NB4 (cell line): ENCODE measurements around the gene MCTP1.

ENCODE experiments used
- MYC ChIP-seq: IDR thresholded peaks from 2 replicates; pipeline ENCODE4 v1.6.1; 2011; ENCODE audit warnings: low read depth, low read length
- POLR2A ChIP-seq: IDR thresholded peaks from 2 replicates; pipeline ENCODE4 v1.6.1; 2011; ENCODE audit warnings: mild to moderate bottlenecking; ENCODE audit not compliant: insufficient read length; ENCODE audit errors: extremely low read depth
- TF ChIP-seq, protein P1 (sequence below): IDR thresholded peaks from one replicate; pipeline ENCODE4 v1.5.1; 2012; ENCODE audit warnings: low read depth, low read length
- TF ChIP-seq, protein P2 (sequence below): IDR thresholded peaks from 2 replicates; pipeline ENCODE4 v1.6.1; 2011; ENCODE audit warnings: low read depth, low read length

DNA sequence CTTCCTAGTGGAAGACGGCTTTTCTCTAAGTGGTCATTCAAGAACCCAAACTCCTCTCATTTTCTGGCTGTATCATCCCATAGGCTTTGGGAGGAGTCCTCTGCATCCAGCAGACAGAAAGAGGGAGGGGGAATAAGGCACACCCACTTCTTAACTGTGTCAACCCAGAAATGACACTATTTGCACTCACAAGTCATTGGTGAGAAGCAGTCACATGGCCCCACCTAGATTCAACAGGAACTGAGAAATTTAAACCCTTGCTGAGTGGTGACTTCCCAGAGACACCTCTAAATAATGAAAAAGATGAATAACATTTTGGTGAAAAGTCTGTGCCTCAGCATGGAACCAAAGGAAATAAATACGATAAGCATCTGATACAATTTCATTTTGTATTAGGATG is 120.0 kb downstream of the MCTP1 start:
- TF ChIP-seq POLR2A (no peak), MYC (no peak)
- TF ChIP-seq, protein P1, sequence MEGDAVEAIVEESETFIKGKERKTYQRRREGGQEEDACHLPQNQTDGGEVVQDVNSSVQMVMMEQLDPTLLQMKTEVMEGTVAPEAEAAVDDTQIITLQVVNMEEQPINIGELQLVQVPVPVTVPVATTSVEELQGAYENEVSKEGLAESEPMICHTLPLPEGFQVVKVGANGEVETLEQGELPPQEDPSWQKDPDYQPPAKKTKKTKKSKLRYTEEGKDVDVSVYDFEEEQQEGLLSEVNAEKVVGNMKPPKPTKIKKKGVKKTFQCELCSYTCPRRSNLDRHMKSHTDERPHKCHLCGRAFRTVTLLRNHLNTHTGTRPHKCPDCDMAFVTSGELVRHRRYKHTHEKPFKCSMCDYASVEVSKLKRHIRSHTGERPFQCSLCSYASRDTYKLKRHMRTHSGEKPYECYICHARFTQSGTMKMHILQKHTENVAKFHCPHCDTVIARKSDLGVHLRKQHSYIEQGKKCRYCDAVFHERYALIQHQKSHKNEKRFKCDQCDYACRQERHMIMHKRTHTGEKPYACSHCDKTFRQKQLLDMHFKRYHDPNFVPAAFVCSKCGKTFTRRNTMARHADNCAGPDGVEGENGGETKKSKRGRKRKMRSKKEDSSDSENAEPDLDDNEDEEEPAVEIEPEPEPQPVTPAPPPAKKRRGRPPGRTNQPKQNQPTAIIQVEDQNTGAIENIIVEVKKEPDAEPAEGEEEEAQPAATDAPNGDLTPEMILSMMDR, result no peak
- TF ChIP-seq, protein P2, sequence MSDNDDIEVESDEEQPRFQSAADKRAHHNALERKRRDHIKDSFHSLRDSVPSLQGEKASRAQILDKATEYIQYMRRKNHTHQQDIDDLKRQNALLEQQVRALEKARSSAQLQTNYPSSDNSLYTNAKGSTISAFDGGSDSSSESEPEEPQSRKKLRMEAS, result no peak
